GM18526 (cell line): ENCODE data around the gene ADGRF1.

ENCODE experiments used
- POLR2A ChIP-seq: IDR thresholded peaks from 3 replicates; pipeline ENCODE4 v1.6.1; 2011; ENCODE audit not compliant: insufficient read length; ENCODE audit errors: extremely low read depth

Gene ADGRF1

GRCh38 chr6:47007657-47008396, 34.3 kb downstream of the ADGRF1 start:
- TF ChIP-seq POLR2A: no peak

GRCh38 chr6:47005486-47005885, 36.6 kb downstream of the ADGRF1 start:
- no peak for TF ChIP-seq POLR2A

DNA sequence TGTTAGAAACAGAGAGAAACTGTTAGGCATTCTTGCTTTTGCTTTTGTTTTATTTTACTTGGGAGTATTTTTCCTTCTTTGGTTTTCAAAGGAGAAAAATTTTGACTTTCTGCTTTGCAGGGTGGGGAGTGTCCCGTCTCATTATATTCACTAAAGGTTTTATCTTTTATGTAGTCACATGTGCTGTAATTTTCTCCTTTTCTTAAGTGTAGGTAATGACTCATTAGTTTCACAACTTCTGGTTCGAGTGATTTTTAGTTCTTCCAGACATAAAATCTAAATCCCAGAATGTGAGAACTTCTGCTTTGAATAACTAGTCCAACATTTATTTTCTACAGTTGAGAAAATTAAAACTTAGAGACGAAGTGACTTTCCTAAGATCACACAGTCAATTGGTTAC, 37.7 kb downstream of the ADGRF1 start:
- no peak for TF ChIP-seq POLR2A

GRCh38 chr6:47000842-47001241, 41.3 kb downstream of the ADGRF1 start:
- no peak for TF ChIP-seq POLR2A

DNA sequence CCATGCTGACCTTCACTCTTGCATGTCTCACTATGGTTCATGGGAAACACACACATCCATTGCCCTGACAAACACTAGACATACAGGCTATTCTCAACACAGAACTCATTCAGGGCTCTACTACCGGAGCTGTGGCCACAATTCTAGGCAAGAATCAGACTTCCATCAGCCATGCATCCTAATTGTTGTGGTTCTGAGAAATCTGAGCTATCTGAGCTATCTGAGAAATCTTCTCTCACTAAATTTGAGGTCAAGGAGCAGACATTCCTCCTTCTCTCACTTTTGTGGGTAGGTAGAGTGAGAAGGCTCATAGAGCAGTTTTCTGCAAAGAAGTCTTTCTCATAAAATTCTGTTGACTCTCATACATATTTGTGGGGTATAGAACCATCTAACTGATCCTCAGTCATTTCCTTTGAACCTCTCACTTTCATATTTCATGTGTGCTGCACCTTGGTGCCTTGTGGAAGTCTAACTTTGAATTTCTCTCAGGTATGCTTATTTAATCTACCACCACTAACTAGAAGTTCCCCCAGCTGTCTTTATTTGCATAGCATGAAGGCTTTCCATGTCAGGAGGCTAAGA, 43.6 kb downstream of the ADGRF1 start:
- no peak for TF ChIP-seq POLR2A

- no peak for TF ChIP-seq POLR2A
These were observed 44.5 kb downstream of the ADGRF1 start for GRCh38 chr6:46997646-46998045.

GRCh38 chr6:46996860-46997641, 45.1 kb downstream of the ADGRF1 start:
- TF ChIP-seq POLR2A: no peak

DNA sequence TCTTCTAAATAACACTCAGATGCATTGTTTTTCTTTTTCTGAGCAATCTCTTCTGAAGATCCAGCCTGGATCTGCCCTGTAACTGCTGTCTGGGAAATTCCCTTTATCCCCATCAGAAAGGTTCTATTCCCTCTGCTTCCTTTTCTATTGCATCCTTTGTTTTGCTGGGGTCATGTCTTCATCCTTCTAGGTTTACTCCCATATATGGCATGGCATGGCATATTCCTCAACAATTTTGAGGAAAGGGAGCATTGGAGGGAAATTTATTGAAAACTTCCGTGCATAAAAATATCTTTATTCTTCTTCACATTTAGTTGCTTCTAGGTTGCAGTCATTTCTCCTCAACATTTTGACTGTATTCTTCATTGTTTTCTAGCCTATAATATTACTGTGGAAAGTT, 47.2 kb downstream of the ADGRF1 start:
- no peak for TF ChIP-seq POLR2A

DNA sequence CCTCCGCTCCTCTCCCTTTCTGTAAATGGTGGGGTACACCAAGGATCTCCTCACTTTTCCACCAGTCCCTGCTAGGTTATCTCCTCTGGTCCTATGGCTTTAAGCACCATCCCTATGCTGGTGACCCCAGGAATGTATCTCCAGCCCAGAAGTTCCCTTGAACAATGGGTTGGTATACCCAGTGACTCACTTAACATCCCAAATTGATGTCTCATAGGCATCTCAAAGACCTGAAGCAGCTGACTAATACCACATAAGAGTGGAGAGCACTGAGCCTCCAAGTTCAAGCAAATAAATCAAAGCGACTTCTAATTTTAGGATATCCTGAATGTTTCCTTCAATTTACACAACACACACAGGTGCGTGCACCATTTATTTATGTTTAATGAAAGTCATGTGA, 48.3 kb downstream of the ADGRF1 start:
- no peak for TF ChIP-seq POLR2A

DNA sequence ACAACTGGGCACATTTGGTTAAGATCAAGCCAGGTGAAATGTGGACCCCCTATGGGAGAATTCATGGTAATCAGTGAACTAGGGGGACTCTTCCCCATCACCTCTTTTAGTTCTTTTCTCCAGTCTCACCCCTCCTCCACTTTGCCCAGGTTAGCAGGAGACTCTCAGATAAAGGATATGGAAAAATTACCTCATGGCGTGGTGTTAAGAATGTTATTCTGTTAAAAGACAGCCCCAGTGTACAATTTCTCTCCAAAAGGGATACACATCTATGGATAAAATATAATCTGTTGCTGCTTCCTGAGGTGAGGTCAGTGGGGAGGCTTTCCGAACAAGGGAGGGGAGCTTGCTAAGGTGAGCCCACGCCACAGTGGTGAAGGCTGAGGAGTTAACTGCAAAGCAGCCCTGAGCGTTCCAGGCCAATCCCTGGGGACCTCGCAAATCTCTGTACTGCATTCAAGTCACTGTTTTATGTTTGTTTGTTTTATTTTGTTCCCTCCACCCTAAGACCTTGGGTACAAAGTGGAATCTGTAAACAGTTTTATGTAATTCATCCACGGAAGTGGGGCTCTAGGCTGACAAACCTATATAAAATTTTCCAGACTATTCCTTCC, 52.0 kb downstream of the ADGRF1 start:
- TF ChIP-seq POLR2A: no peak

DNA sequence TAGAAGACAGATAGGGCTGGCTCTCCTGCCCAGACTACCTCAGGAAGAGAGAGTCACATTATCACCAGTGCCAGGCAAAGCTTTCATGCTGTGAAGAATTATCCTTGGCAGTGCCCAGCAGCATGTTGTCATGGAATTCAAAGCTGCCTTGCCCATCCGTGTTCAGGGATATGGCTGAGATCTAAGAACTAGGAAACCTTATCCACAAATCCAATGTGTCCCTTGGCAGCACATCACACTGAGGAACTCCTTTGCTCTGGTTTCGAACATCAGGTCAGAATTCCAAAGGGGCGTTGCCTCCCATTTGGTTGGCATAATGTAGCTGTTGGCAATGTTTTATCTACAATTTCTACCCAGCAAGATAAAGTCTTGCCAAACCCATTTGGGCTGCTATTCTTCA, 52.7 kb downstream of the ADGRF1 start:
- TF ChIP-seq POLR2A: no peak

DNA sequence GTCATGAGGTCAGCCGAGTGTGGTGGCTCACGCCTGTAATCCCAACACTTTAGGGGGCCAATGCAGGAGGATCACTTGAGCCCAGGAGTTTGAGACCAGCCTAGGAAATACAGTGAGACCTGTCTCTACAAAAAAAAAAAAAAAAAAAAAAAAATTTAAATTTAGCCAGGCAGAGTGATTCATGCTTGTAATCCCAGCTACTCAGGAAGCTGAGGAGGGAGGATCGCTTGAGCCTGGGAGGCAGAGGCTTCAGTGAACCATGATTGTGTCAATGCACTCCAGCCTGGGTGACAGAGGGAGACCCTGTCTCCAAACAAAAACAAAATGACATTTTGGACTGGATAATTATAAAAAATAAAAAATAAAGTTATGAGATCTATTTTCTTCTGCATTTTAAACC, 56.2 kb downstream of the ADGRF1 start:
- TF ChIP-seq POLR2A: no peak

DNA sequence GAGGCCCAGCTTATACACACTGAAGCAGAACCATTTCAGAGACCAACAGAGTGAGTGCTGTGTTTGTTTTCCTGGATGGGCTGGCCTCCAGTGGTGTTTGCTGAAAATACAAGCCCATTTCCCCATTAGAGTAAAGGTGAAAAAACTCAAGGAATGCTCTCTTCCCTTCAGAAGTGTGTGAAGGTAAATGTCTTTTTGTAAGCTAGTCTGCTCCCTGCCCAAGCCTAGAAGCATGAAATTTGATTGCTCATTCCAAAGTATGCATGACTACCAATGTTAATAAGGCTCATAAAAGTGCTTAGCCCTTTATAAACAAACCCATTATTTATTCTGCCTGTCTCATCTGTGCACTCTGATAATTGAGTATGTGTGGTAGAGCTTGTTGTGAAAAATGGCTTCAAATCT, 59.1 kb downstream of the ADGRF1 start:
- TF ChIP-seq POLR2A: no peak

DNA sequence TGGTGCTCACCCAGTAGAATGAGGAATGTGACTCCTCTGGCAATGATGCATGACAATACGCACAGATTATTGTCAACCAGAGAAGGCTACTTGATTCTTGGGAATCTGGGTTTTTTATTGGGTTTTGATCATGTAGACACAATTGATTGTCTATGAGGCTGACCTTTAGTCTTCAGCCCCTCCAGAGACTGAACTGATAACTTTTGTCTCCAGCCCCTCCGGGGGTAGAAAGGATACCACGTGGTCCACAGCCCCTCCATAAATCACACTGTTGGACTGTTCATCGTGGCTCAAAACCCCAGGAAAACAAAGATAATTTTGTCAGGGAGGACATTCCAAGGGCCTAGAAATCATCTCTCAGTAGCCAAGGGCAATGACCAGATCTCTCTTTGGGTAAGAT, 62.9 kb downstream of the ADGRF1 start:
- no peak for TF ChIP-seq POLR2A

GRCh38 chr6:46974786-46975185, 67.3 kb downstream of the ADGRF1 start:
- TF ChIP-seq POLR2A: no peak

GRCh38 chr6:46973029-46973428, 69.1 kb downstream of the ADGRF1 start:
- TF ChIP-seq POLR2A: no peak

DNA sequence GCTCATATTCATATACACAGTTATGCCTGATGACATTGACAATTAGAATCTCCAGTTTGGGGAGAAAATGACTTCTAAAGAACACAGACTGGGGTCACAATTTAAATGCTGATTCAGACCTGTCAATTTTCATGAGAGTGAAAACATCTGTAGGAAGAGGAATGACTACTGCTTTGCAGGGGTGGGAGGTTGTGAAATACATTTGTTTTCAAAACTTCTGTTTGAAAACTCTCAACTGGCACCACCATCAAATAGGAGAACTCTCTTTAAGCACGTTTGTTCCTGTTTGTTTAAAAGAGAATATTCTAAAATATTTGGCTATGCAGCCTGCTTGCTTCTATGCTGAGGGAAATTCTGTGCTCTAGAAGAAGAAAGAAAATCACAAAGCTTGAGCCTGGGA, 69.6 kb downstream of the ADGRF1 start:
- no peak for TF ChIP-seq POLR2A

- TF ChIP-seq POLR2A: no peak
These were observed 72.9 kb downstream of the ADGRF1 start for GRCh38 chr6:46969206-46969605.
